Stimulated activated CD8-positive, alpha-beta memory T cell treated with anti-CD3 and anti-CD28 coated beads, Interleukin-15, amount 100 ng/mL, for 24 hours (primary cell): ENCODE results near the gene DPF3.

Source experiments
- DNase-seq: peaks from one replicate; pipeline ENCODE4 v3.0.0-alpha.2; 2020; ENCODE audit warnings: low read depth

Gene DPF3

GRCh38 chr14:72741826-72742117 is 152.1 kb downstream of the DPF3 start:
- DNase-seq: no peak

GRCh38 chr14:72740966-72741825 is 152.7 kb downstream of the DPF3 start:
- no peak for DNase-seq

GRCh38 chr14:72740504-72740961 is 153.4 kb downstream of the DPF3 start:
- DNase-seq: no peak

- DNase-seq: no peak
Observed at GRCh38 chr14:72739446-72740405, 154.2 kb downstream of the DPF3 start.

DNA sequence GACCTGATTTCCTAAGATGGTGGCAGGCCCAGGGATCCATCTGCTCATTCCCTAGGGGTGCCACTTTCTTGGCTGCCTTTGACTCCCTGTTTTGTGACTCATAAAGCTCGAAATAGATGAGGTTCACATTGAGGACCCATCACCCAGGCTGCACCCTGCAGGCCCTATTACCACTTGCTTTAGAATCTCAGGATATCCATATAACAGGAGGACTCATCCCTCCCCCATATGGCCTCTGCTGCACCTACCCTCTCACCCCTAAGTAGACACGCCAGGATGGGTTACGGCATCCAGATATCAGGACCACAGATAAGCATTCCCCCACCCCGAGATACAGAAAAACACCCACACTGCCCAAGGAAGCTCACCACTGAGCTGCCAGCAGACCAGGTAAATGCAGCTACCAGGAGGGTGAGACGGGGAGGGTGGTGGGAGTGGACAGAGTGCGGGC is 155.7 kb downstream of the DPF3 start:
- no peak for DNase-seq

GRCh38 chr14:72737560-72737943 is 156.3 kb downstream of the DPF3 start:
- DNase-seq: no peak

GRCh38 chr14:72736786-72737559 is 156.9 kb downstream of the DPF3 start:
- no peak for DNase-seq

DNA sequence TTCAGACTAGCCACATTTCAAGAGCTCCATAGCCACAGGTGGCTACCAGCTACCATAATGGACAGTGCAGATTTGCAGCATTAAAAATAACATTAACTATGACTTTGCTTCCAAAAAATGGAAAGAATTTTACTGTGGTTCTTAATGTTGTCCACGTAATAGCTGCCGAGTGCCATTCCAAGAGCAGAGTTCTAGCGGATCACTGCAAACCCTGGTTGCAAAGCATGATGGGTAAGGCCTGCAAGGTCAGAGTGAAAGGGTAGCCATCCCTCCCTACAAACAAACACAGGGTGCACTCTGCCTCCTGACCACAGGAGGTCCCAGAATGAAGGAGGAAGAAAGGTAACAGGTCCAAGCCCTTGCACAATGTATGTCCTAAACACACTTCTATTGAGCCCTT is 157.6 kb downstream of the DPF3 start:
- DNase-seq: no peak

DNA sequence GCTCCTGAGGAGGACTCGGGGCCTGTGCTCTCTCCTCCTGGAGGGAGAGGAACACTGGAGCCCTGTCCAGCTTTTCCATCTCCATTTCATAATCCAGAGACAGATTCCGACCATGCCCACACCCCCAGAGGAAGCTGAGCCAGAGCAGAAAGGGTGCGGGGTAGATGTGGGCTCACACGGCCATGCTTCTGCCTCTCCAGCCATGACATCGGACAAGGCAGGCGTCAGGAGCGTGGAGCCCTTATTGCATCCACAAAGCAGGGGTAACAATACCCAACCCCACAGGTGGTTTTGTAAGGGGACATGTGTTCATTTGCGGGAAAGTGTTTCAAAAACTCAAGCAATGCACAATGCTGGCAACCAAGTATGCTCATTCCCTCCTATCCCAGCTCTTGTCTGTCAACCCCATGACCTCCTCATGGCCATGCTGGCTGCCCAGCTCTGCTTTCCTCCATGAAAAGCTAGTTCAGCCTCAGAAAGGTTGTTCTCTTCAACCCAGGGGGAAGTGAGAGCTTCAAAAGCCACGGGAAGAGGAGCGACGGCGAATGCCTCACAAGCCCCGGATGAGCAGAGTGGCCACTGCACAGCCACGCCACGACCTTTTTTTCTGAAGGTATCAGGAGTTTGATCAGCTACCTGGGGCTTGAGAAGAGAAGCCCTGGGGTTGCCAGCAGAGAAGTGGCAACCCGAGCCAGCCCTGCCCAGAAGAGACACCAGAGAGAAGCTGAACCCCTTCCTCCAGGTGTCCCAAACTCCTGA is 161.7 kb downstream of the DPF3 start:
- no peak for DNase-seq

- no peak for DNase-seq
Observed at GRCh38 chr14:72731252-72732020, 162.5 kb downstream of the DPF3 start.

GRCh38 chr14:72730468-72730867 is 163.4 kb downstream of the DPF3 start:
- DNase-seq: no peak

- no peak for DNase-seq
Observed at GRCh38 chr14:72726444-72726843, 167.5 kb downstream of the DPF3 start.

DNA sequence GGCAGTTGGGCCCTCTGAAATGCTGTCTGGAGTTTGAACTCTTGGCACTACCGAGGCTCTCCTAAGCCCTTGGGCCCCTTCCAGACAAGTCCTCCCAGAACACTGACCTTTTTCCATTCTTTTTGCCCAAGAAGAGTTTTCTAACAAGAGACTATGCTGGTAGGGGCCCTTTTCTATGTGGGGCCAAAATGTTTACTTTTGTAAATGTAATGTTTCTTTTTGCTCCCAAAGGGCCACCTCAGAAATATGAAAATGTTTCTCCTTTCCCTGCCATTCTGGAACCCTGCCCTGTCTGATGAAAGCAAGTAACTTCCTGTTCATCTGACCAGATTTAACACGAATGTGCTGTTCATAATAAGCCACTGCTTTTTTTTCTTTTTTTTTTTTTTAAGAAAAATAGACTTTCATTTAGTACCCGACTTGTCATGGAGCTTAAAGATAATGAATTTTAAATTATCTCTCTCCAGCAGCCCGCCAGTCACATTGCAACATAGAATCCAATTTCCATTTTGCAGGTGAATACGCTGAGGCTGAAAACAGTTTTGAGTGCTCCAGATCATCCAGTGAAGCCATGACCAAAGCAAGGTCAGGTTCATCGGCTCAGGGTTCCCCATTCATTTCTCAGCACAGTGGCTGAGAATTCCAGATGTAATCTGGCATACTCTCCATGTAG is 169.9 kb downstream of the DPF3 start:
- no peak for DNase-seq

- DNase-seq: no peak
Observed at GRCh38 chr14:72722201-72722785, 171.6 kb downstream of the DPF3 start.

DNA sequence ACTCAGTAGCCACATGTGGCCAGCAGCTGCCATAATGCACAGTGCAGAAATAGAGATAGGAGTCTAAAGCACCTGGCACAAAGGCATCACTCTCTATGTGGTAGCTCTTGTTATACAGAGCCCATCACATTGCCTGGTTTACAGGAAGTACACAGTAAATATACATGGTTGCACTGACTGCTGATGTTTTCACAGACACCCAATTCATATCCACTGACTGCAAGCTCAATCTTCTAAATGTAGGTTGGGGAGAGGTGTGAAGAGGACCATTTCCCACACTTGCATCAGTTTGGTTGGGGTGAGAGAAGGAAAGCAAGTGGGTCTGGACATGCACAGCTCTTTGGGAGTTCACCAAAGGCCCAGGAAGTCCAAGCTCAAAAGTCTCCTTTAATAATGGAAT is 172.8 kb downstream of the DPF3 start:
- no peak for DNase-seq

- DNase-seq: no peak
Observed at GRCh38 chr14:72717220-72717619, 176.7 kb downstream of the DPF3 start.

GRCh38 chr14:72716476-72716875 is 177.4 kb downstream of the DPF3 start:
- no peak for DNase-seq

DNA sequence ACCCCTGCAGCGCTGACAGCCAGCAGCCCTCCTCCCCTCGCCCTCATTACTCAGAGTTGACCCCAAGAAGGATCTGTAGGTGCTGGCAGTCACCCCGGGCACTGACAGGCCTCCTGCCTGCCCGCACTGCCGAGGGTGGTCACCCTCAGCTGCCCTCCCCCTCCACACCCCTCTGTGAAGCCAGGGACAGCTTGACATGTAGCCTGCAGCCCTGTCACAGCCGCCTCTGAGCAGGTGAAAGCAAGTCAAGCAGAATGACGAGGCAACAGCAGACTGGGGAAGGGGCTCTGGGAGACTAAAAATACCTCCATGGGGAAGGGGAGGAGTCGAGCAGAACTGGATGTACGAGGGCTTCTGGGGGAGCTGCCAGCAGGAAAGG is 178.1 kb downstream of the DPF3 start:
- DNase-seq: no peak

GRCh38 chr14:72715215-72715849 is 178.6 kb downstream of the DPF3 start:
- DNase-seq: no peak
